NB4 (cell line): ENCODE measurements around the gene SYNE1.

Source experiments
- CTCF ChIP-seq: IDR thresholded peaks from one replicate; pipeline ENCODE4 v1.5.1; 2012; ENCODE audit warnings: low read depth, low read length
- MAX ChIP-seq: IDR thresholded peaks from 2 replicates; pipeline ENCODE4 v1.6.1; 2011; ENCODE audit warnings: low read depth, low read length

GRCh38 chr6:152387091-152387490 is 250.1 kb downstream of the SYNE1 start:
- TF ChIP-seq MAX (no peak), CTCF (no peak)
